ENCODE results near the gene LTB4R2.

Gene LTB4R2

GRCh38 chr14:24347134-24347533 is 37.2 kb downstream of the LTB4R2 start:
- DNase-seq (ENCODE audit: low spot score) (no peak), ATAC-seq (ENCODE audit: low read depth) (no peak)
- Histone ChIP-seq H3K27me3 (ENCODE audit: insufficient read depth, poor library complexity, severe bottlenecking) (no peaks in the 10 kb centered on the region), H3K27ac (ENCODE audit: poor library complexity, severe bottlenecking) (no peak overlapping the region), H3K9me3 (ENCODE audit: severe bottlenecking) (no peaks in the 10 kb centered on the region), H3K4me3 (ENCODE audit: severe bottlenecking) (no peak overlapping the region), H3K36me3 (ENCODE audit: low read depth) (no peaks in the 10 kb centered on the region), H3K4me1 (ENCODE audit: insufficient read depth, poor library complexity, severe bottlenecking) (no peaks in the 10 kb centered on the region)
- TF ChIP-seq, protein P1, sequence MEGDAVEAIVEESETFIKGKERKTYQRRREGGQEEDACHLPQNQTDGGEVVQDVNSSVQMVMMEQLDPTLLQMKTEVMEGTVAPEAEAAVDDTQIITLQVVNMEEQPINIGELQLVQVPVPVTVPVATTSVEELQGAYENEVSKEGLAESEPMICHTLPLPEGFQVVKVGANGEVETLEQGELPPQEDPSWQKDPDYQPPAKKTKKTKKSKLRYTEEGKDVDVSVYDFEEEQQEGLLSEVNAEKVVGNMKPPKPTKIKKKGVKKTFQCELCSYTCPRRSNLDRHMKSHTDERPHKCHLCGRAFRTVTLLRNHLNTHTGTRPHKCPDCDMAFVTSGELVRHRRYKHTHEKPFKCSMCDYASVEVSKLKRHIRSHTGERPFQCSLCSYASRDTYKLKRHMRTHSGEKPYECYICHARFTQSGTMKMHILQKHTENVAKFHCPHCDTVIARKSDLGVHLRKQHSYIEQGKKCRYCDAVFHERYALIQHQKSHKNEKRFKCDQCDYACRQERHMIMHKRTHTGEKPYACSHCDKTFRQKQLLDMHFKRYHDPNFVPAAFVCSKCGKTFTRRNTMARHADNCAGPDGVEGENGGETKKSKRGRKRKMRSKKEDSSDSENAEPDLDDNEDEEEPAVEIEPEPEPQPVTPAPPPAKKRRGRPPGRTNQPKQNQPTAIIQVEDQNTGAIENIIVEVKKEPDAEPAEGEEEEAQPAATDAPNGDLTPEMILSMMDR (IDR thresholded peaks at IDR 0.05; ENCODE audit: poor library complexity, severe bottlenecking): no peak

DNA sequence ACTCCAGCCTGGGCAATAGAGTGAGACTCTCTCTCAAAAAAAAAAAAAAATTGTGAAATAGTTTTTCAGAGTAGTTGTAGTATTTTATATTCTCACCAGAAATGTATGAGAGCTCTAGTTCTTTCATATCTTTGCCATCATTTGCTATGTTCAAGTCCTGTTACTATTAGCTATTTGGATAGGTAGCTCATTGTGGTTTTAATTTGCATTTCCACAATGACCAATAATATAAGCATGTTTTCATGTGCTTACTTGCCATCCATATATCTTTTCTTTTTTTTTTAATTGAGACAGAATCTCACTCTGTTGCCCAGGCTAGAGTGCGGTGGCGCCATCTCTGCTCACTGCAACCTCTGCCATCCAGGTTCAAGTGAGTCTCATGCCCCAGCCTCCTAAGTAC is 38.2 kb downstream of the LTB4R2 start:
- no peaks in the 10 kb centered on the region for H3K27me3 ChIP-seq (ENCODE audit: insufficient read depth, poor library complexity, severe bottlenecking)
- H3K27ac ChIP-seq (ENCODE audit: poor library complexity, severe bottlenecking): no peak overlapping the region
- H3K4me1 ChIP-seq (ENCODE audit: insufficient read depth, poor library complexity, severe bottlenecking): no peaks in the 10 kb centered on the region
- ATAC-seq (ENCODE audit: low read depth) (no peak), DNase-seq (ENCODE audit: low spot score) (no peak)
- TF ChIP-seq, protein P1 (IDR thresholded peaks at IDR 0.05; ENCODE audit: poor library complexity, severe bottlenecking): no peak
- no peaks in the 10 kb centered on the region for H3K36me3 ChIP-seq (ENCODE audit: low read depth)
- no peak overlapping the region for H3K4me3 ChIP-seq (ENCODE audit: severe bottlenecking)
- H3K9me3 ChIP-seq (ENCODE audit: severe bottlenecking): no peaks in the 10 kb centered on the region

- H3K4me3 ChIP-seq (ENCODE audit: severe bottlenecking): no peak overlapping the region
- DNase-seq (ENCODE audit: low spot score): no peak
- peaks cover 5% of the 10 kb centered on the region for H3K4me1 ChIP-seq (ENCODE audit: insufficient read depth, poor library complexity, severe bottlenecking)
- H3K27ac ChIP-seq (ENCODE audit: poor library complexity, severe bottlenecking): no peak overlapping the region
- ATAC-seq (ENCODE audit: low read depth): no peak
- H3K36me3 ChIP-seq (ENCODE audit: low read depth): no peaks in the 10 kb centered on the region
- no peaks in the 10 kb centered on the region for H3K27me3 ChIP-seq (ENCODE audit: insufficient read depth, poor library complexity, severe bottlenecking)
- H3K9me3 ChIP-seq (ENCODE audit: severe bottlenecking): no peaks in the 10 kb centered on the region
- TF ChIP-seq, protein P1 (IDR thresholded peaks at IDR 0.05; ENCODE audit: poor library complexity, severe bottlenecking): no peak
Measured at GRCh38 chr14:24349742-24350141, 39.8 kb downstream of the LTB4R2 start.

DNA sequence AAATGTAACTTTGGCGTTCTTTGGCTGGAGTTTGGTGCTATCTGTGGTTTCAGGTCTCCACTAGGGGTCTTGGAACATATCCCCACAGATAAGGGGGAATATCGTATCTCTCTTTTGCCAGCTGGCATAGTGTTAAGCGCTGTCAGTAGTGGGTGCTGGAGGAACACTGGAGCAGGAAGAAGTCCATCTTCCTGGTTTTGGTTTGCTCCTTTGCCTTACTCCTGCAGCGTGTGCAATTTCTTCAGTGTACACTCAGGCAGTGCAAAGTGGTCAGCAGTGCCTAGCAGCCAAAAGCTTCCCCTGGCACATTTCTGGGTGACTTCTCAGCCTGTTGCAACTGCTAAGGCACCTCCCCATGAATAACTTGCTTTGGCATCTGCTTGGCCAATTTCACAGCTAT is 41.6 kb downstream of the LTB4R2 start:
- H3K27me3 ChIP-seq (ENCODE audit: insufficient read depth, poor library complexity, severe bottlenecking): no peaks in the 10 kb centered on the region

More for the DNA sequence above, 41.6 kb downstream of the LTB4R2 start:
- no peaks in the 10 kb centered on the region for H3K9me3 ChIP-seq (ENCODE audit: severe bottlenecking)
- DNase-seq (ENCODE audit: low spot score) (no peak), ATAC-seq (ENCODE audit: low read depth) (peak; percentile 55)
- H3K4me1 ChIP-seq (ENCODE audit: insufficient read depth, poor library complexity, severe bottlenecking): peaks cover 7% of the 10 kb centered on the region
- H3K36me3 ChIP-seq (ENCODE audit: low read depth): no peaks in the 10 kb centered on the region
- H3K4me3 ChIP-seq (ENCODE audit: severe bottlenecking): no peak overlapping the region
- H3K27ac ChIP-seq (ENCODE audit: poor library complexity, severe bottlenecking): no peak overlapping the region
- TF ChIP-seq, protein P1 (IDR thresholded peaks at IDR 0.05; ENCODE audit: poor library complexity, severe bottlenecking): peak; percentile 29

All from RWPE2 (cell line).